Measurements from ENCODE around the gene WDFY4. TPM values are rescaled to one million over a fixed set of nuclear protein-coding genes. Genes with fewer than 3 reads are reported as not detected.

The WDFY4 gene
- total and polyA plus RNA-seq, 2 donors (not counting 3 experiments of a cell fraction or from before 2014, with no cell fraction given), result 10.1 to 10.2 TPM

DNA sequence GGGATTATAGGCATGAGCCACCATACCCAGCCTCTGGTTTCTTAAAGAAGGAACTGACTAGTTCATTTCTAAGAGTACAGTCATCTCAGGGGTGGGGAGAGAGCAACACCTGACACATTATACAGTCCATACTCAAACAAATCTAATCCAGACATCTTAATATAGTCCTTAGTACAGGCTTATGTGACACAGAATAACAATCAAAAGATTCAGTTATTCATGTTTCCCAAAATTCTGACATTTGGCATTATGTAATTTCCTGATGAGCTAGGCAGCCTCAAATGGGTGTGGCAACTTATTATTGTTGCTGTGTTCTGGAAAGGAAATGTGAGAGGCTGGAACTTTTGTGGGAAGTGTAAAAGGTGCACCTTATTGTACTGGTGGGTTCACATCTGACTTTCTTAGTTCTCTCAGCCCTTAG, 116.3 kb downstream of the WDFY4 start:
- FAIRE-seq, result peak; percentile 55
- Histone ChIP-seq H3K9me1 (replicated peaks; ENCODE audit: control insufficient read depth, extremely low read depth, insufficient read depth, low read length) (no peaks in the 10 kb centered on the region), H3K36me3 (ENCODE audit: control insufficient read depth in 2 of 2, extremely low read depth in 1 of 2, insufficient read depth in 2 of 2, low read length in 2 of 2) (no peaks in the 10 kb centered on the region), H3K9ac (replicated peaks; ENCODE audit: extremely low read depth, insufficient read depth, low read length) (no peak overlapping the region), H2AFZ (ENCODE audit: low read depth, low read length) (no peak overlapping the region), H3K79me2 (ENCODE audit: control insufficient read depth, insufficient read depth, low read length) (no peaks in the 10 kb centered on the region), H3K27ac (ENCODE audit: insufficient read depth, low read depth, low read length) (no peak overlapping the region), H4K20me1 (replicated peaks; ENCODE audit: control insufficient read depth, extremely low read depth, insufficient read depth, low read length) (no peaks in the 10 kb centered on the region), H3K27me3 (ENCODE audit: control insufficient read depth in 2 of 2, insufficient read depth in 2 of 2, low read length in 2 of 2) (peaks cover 0 to 1% of the 10 kb centered on the region in 2 experiments), H3K4me3 (replicated peaks in 1 of 3; ENCODE audit: insufficient read depth in 1 of 3, low read depth in 1 of 3, low read length in 3 of 3) (no peak overlapping the region), H3K4me2 (ENCODE audit: insufficient read depth, low read length) (no peak overlapping the region), H3K9me3 (replicated peaks; ENCODE audit: control insufficient read depth, insufficient read depth, low read length) (no peaks in the 10 kb centered on the region), H3K4me1 (ENCODE audit: control insufficient read depth, extremely low read depth, insufficient read depth, low read length) (peaks cover 3% of the 10 kb centered on the region)
- intact Hi-C loops (cut with micrococcal nuclease), result no loop called here
- dilution Hi-C loops (cut with MboI; ENCODE audit: extremely low pct_ligation_motif_present, low sequenced_read_pairs), result no loop called here
- TF ChIP-seq JUN (IDR thresholded peaks at IDR 0.05; ENCODE audit: borderline replicate concordance, insufficient read depth, insufficient read length, low read depth), result no peak
- TF ChIP-seq GATA2 (IDR thresholded peaks at IDR 0.05; ENCODE audit: insufficient read depth, insufficient read length, low read depth, low read length), result no peak
- TF ChIP-seq, protein P1, sequence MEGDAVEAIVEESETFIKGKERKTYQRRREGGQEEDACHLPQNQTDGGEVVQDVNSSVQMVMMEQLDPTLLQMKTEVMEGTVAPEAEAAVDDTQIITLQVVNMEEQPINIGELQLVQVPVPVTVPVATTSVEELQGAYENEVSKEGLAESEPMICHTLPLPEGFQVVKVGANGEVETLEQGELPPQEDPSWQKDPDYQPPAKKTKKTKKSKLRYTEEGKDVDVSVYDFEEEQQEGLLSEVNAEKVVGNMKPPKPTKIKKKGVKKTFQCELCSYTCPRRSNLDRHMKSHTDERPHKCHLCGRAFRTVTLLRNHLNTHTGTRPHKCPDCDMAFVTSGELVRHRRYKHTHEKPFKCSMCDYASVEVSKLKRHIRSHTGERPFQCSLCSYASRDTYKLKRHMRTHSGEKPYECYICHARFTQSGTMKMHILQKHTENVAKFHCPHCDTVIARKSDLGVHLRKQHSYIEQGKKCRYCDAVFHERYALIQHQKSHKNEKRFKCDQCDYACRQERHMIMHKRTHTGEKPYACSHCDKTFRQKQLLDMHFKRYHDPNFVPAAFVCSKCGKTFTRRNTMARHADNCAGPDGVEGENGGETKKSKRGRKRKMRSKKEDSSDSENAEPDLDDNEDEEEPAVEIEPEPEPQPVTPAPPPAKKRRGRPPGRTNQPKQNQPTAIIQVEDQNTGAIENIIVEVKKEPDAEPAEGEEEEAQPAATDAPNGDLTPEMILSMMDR (IDR thresholded peaks at IDR 0.05; ENCODE audit: extremely low read depth in 1 of 2, insufficient read depth in 1 of 2, low read depth in 1 of 2, low read length in 2 of 2), result no peak
- TF ChIP-seq, protein P2, sequence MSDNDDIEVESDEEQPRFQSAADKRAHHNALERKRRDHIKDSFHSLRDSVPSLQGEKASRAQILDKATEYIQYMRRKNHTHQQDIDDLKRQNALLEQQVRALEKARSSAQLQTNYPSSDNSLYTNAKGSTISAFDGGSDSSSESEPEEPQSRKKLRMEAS (IDR thresholded peaks at IDR 0.05; ENCODE audit: insufficient read depth, insufficient read length), result no peak
- no peak for TF ChIP-seq EZH2 (IDR thresholded peaks at IDR 0.05; ENCODE audit: borderline replicate concordance, low read depth, low read length, severe bottlenecking)
- TF ChIP-seq MYC (IDR thresholded peaks at IDR 0.05; ENCODE audit: low read depth, low read length), result no peak
- TF ChIP-seq POLR2A (IDR thresholded peaks at IDR 0.05; ENCODE audit: low read depth, low read length), result no peak
- no peak for TF ChIP-seq POLR2AphosphoS5 (IDR thresholded peaks at IDR 0.05; ENCODE audit: insufficient read depth, low read depth, low read length)
- TF ChIP-seq FOS (IDR thresholded peaks at IDR 0.05; ENCODE audit: borderline replicate concordance, insufficient read depth, low read length), result no peak
- ChIA-PET CTCF (no interaction called here), POLR2A (no interaction called here)
- peak; percentile 4 for DNase-seq (ENCODE audit: low read depth, low spot score)
- BruUV-seq (replicated peaks), result no TSS peak
